ENCODE data around the gene PCDHGC5. TPM values are rescaled to one million over a fixed set of nuclear protein-coding genes. Genes with fewer than 3 reads are reported as not detected.

PCDHGC5 gene
- total and polyA plus RNA-seq, 2 of the 8 experiments (the other 6 are each of a cell fraction or from before 2014, with no cell fraction given), result 0.41 to 1.1 TPM

DNA sequence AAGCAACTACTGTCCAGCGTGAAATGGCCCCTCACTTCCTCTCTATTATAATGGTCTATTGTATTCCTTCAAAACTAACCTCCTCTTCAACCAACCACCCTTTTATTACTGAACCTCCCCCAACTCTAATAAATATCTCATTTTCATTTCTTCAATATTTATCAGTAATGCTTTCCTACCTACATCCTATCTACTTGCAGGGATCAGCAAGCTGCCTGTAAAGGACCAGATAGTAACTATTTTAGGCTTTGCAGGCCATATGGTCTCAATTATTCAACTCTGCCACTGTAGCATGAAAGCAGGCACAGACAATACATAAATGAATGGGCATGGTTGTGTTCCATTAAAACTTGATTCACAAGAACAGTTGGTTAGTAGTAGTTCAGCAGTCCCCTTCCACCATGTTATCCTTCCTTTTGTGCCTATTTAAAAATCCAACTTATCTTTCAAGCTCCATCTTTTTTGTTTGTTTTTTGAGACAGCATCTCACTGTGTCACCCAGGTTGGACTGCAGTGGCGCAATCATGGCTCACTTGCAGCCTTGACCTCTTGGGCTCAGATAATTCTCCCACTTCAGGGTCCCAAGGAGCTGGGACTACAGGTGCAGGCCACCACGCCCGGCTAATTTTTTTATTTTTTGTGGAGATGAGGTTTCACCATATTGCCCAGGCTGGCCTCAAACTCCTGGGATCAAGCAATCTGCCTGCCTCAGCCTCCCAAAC is 45.8 kb downstream of the PCDHGC5 start (continued):
- TF ChIP-seq, protein P1, sequence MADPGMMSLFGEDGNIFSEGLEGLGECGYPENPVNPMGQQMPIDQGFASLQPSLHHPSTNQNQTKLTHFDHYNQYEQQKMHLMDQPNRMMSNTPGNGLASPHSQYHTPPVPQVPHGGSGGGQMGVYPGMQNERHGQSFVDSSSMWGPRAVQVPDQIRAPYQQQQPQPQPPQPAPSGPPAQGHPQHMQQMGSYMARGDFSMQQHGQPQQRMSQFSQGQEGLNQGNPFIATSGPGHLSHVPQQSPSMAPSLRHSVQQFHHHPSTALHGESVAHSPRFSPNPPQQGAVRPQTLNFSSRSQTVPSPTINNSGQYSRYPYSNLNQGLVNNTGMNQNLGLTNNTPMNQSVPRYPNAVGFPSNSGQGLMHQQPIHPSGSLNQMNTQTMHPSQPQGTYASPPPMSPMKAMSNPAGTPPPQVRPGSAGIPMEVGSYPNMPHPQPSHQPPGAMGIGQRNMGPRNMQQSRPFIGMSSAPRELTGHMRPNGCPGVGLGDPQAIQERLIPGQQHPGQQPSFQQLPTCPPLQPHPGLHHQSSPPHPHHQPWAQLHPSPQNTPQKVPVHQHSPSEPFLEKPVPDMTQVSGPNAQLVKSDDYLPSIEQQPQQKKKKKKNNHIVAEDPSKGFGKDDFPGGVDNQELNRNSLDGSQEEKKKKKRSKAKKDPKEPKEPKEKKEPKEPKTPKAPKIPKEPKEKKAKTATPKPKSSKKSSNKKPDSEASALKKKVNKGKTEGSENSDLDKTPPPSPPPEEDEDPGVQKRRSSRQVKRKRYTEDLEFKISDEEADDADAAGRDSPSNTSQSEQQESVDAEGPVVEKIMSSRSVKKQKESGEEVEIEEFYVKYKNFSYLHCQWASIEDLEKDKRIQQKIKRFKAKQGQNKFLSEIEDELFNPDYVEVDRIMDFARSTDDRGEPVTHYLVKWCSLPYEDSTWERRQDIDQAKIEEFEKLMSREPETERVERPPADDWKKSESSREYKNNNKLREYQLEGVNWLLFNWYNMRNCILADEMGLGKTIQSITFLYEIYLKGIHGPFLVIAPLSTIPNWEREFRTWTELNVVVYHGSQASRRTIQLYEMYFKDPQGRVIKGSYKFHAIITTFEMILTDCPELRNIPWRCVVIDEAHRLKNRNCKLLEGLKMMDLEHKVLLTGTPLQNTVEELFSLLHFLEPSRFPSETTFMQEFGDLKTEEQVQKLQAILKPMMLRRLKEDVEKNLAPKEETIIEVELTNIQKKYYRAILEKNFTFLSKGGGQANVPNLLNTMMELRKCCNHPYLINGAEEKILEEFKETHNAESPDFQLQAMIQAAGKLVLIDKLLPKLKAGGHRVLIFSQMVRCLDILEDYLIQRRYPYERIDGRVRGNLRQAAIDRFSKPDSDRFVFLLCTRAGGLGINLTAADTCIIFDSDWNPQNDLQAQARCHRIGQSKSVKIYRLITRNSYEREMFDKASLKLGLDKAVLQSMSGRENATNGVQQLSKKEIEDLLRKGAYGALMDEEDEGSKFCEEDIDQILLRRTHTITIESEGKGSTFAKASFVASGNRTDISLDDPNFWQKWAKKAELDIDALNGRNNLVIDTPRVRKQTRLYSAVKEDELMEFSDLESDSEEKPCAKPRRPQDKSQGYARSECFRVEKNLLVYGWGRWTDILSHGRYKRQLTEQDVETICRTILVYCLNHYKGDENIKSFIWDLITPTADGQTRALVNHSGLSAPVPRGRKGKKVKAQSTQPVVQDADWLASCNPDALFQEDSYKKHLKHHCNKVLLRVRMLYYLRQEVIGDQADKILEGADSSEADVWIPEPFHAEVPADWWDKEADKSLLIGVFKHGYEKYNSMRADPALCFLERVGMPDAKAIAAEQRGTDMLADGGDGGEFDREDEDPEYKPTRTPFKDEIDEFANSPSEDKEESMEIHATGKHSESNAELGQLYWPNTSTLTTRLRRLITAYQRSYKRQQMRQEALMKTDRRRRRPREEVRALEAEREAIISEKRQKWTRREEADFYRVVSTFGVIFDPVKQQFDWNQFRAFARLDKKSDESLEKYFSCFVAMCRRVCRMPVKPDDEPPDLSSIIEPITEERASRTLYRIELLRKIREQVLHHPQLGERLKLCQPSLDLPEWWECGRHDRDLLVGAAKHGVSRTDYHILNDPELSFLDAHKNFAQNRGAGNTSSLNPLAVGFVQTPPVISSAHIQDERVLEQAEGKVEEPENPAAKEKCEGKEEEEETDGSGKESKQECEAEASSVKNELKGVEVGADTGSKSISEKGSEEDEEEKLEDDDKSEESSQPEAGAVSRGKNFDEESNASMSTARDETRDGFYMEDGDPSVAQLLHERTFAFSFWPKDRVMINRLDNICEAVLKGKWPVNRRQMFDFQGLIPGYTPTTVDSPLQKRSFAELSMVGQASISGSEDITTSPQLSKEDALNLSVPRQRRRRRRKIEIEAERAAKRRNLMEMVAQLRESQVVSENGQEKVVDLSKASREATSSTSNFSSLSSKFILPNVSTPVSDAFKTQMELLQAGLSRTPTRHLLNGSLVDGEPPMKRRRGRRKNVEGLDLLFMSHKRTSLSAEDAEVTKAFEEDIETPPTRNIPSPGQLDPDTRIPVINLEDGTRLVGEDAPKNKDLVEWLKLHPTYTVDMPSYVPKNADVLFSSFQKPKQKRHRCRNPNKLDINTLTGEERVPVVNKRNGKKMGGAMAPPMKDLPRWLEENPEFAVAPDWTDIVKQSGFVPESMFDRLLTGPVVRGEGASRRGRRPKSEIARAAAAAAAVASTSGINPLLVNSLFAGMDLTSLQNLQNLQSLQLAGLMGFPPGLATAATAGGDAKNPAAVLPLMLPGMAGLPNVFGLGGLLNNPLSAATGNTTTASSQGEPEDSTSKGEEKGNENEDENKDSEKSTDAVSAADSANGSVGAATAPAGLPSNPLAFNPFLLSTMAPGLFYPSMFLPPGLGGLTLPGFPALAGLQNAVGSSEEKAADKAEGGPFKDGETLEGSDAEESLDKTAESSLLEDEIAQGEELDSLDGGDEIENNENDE (IDR thresholded peaks at IDR 0.05; ENCODE audit: insufficient replicate concordance, low read length), result no peak
- no peak for TF ChIP-seq KDM4A (IDR thresholded peaks at IDR 0.05; ENCODE audit: low read depth, low read length, severe bottlenecking)
- no peak for TF ChIP-seq ZNF274 (IDR thresholded peaks at IDR 0.05; ENCODE audit: borderline replicate concordance, extremely low read depth, low read length)
- no peak for TF ChIP-seq HDAC6 (IDR thresholded peaks at IDR 0.05; ENCODE audit: low read depth, low read length)
- no peak for TF ChIP-seq JUND (IDR thresholded peaks at IDR 0.05; ENCODE audit: low read length)
- TF ChIP-seq CTBP2 (IDR thresholded peaks at IDR 0.05; ENCODE audit: borderline replicate concordance, insufficient read depth, insufficient read length, low read length), result no peak
- TF ChIP-seq RBBP5 (IDR thresholded peaks at IDR 0.05; ENCODE audit: borderline replicate concordance, low read depth, low read length), result no peak

Measured in H1 (cell line).